PC-3 (cell line): ENCODE measurements around the gene POP4.

Experiments used
- EZH2 ChIP-seq: fragments of 300-600 bp; sonication (generic); IDR thresholded peaks from one replicate; pipeline ENCODE4 v1.6.1; 2017; ENCODE audit warnings: antibody characterized with exemption, mild to moderate bottlenecking, low read length; ENCODE audit not compliant: unreplicated experiment
- EZH2phosphoT487 ChIP-seq: fragments of 300-600 bp; sonication (generic); IDR thresholded peaks from 2 replicates; pipeline ENCODE4 v1.6.1; 2018; ENCODE audit warnings: mild to moderate bottlenecking, antibody characterized with exemption, low read length, borderline replicate concordance
- TF ChIP-seq, protein P1 (sequence below): fragments of 300-600 bp; sonication (generic); conservative IDR thresholded peaks from 2 replicates; pipeline ENCODE4 v1.5.1; 2017; ENCODE audit warnings: antibody characterized with exemption, low read depth, mild to moderate bottlenecking, low read length

DNA sequence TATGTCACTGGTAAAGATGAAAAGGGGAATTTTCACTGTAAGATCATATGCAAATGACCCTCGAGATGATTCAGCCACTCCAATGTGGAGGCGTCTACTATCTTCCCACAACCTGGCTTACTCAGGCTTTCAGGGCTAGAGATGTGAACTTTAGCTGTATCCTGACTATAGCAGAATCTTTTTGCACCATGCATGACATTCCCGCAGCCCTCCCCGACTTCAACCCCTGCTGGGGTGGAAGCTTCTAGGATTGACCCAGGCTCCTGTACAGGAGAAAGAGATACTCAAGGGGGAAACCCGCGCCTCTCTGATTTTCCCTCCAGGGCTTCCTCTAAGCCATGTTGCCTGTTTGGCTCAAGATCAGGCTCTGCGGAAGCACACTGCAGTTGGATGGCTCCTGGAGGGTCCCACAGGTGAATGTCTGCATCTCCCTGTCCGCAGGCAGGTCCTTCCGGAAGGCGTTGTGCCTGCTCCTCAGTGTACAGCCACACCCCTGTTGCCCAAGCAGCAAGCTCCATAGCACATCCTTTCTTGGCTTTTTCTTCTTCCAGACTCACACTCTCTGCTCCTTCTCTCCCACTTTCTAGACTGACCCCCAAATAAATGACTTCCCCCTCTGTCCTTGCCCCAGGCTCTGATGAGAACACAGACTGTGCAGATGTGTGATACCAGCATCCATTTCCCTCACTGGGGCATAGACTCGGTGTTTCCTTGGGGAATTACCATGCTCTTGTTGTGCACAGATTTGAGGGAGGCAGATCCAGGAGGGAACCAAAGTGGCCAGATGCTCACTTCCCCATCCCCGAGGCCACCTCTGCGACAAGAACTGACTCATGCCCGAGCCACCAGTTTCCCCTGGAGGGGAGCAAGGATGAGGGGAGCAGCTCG, 29.1 kb upstream of the POP4 start:
- TF ChIP-seq EZH2 = no peak
- TF ChIP-seq, protein P1, sequence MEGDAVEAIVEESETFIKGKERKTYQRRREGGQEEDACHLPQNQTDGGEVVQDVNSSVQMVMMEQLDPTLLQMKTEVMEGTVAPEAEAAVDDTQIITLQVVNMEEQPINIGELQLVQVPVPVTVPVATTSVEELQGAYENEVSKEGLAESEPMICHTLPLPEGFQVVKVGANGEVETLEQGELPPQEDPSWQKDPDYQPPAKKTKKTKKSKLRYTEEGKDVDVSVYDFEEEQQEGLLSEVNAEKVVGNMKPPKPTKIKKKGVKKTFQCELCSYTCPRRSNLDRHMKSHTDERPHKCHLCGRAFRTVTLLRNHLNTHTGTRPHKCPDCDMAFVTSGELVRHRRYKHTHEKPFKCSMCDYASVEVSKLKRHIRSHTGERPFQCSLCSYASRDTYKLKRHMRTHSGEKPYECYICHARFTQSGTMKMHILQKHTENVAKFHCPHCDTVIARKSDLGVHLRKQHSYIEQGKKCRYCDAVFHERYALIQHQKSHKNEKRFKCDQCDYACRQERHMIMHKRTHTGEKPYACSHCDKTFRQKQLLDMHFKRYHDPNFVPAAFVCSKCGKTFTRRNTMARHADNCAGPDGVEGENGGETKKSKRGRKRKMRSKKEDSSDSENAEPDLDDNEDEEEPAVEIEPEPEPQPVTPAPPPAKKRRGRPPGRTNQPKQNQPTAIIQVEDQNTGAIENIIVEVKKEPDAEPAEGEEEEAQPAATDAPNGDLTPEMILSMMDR = no peak
- no peak for TF ChIP-seq EZH2phosphoT487
